HPDE6-E6E7 (cell line): ENCODE measurements around the gene SERPINB6.
"Not testable (repeated sequence)": the region's sequence is repeated elsewhere in the genome, so short reads cannot be mapped to it uniquely, and the experiment has no call there.

Source experiments
- DNase-seq: peaks from one replicate; pipeline ENCODE4 v3.0.0; 2011; ENCODE audit warnings: missing footprints; ENCODE audit errors: extremely low spot score

Gene SERPINB6

GRCh38 chr6:2915150-2915549, 56.2 kb downstream of the SERPINB6 start:
- DNase-seq = no peak

GRCh38 chr6:2914318-2914660, 57.1 kb downstream of the SERPINB6 start:
- no peak for DNase-seq

GRCh38 chr6:2913621-2914317, 57.6 kb downstream of the SERPINB6 start:
- no peak for DNase-seq

GRCh38 chr6:2911171-2911570, 60.2 kb downstream of the SERPINB6 start:
- DNase-seq = no peak

GRCh38 chr6:2909718-2910117, 61.6 kb downstream of the SERPINB6 start:
- no peak for DNase-seq

- not testable (repeated sequence) for DNase-seq
Measured at GRCh38 chr6:2909051-2909606, 62.2 kb downstream of the SERPINB6 start.

- DNase-seq = not testable (repeated sequence)
Measured at GRCh38 chr6:2908516-2908915, 62.9 kb downstream of the SERPINB6 start.

- not testable (repeated sequence) for DNase-seq
Measured at GRCh38 chr6:2903411-2904185, 67.8 kb downstream of the SERPINB6 start.

- not testable (repeated sequence) for DNase-seq
Measured at GRCh38 chr6:2901645-2902502, 69.5 kb downstream of the SERPINB6 start.

- no peak for DNase-seq
Measured at GRCh38 chr6:2900821-2901644, 70.3 kb downstream of the SERPINB6 start.

GRCh38 chr6:2900221-2900807, 71.1 kb downstream of the SERPINB6 start:
- DNase-seq = no peak

- no peak for DNase-seq
Measured at GRCh38 chr6:2899596-2899995, 71.8 kb downstream of the SERPINB6 start.
